HepG2 (cell line): Measurements from ENCODE around the gene STPG2. TPM values are rescaled to one million over a fixed set of nuclear protein-coding genes. Genes with fewer than 3 reads are reported as not detected.

Source experiments
- ASH2L ChIP-seq: fragments of 300-600, 200-600 bp; sonication (generic); IDR thresholded peaks from 2 replicates; pipeline ENCODE4 v1.7.0; 2017; ENCODE audit warnings: low read depth, mild to moderate bottlenecking, moderate library complexity, mixed read lengths, low read length; ENCODE audit not compliant: insufficient read length
- E2F1 ChIP-seq: sonication (generic); formaldehyde crosslinking; IDR thresholded peaks from 2 replicates; pipeline ENCODE4 v1.5.0; 2020; ENCODE audit warnings: missing genetic modification reagents
- ELF1 ChIP-seq: sonication (generic); formaldehyde crosslinking; IDR thresholded peaks from 2 replicates; pipeline ENCODE4 v1.4.0; 2020; ENCODE audit warnings: missing genetic modification reagents
- ELF4 ChIP-seq: sonication (generic); formaldehyde crosslinking; IDR thresholded peaks from 2 replicates; pipeline ENCODE4 v1.5.0; 2020; ENCODE audit warnings: missing genetic modification reagents, mild to moderate bottlenecking, moderate library complexity, borderline replicate concordance
- FOXA3 ChIP-seq: IDR thresholded peaks from 2 replicates; pipeline ENCODE4 v1.6.1; 2016; ENCODE audit warnings: missing genetic modification reagents, missing compliant biosample characterization
- GATA4 ChIP-seq: sonication (generic); IDR thresholded peaks from 2 replicates; pipeline ENCODE4 v1.6.1; 2016; ENCODE audit warnings: antibody characterized with exemption, low read depth, borderline replicate concordance
- KLF6 ChIP-seq: IDR thresholded peaks from 2 replicates; pipeline ENCODE4 v1.8.0; 2016; ENCODE audit warnings: missing biosample characterization, missing genetic modification reagents
- KMT2B ChIP-seq: IDR thresholded peaks from 2 replicates; pipeline ENCODE4 v1.6.1; 2016; ENCODE audit warnings: missing genetic modification reagents, missing compliant biosample characterization
- LCORL ChIP-seq, 2 experiments: fragments of 450-650 bp in 1 of 2; sonication (generic) in 1 of 2; formaldehyde crosslinking in 1 of 2; IDR thresholded peaks; 2 replicates each; pipeline versions ENCODE4 v1.5.0 to v1.6.1; 2017 to 2020; ENCODE audit warnings: antibody characterized with exemption in 1 of 2, missing genetic modification reagents in 1 of 2
- NAIF1 ChIP-seq: sonication (generic); formaldehyde crosslinking; IDR thresholded peaks from 2 replicates; pipeline ENCODE4 v1.5.0; 2020; ENCODE audit warnings: mild to moderate bottlenecking, missing genetic modification reagents, borderline replicate concordance
- NFRKB ChIP-seq: fragments of 450-650 bp; IDR thresholded peaks from 2 replicates; pipeline ENCODE4 v1.6.1; 2017
- SAP130 ChIP-seq: IDR thresholded peaks from 2 replicates; pipeline ENCODE4 v1.6.1; 2016; ENCODE audit warnings: low read depth
- ZGPAT ChIP-seq: IDR thresholded peaks from 2 replicates; pipeline ENCODE4 v1.6.1; 2016; ENCODE audit warnings: mild to moderate bottlenecking
- ZNF687 ChIP-seq: sonication (generic); formaldehyde crosslinking; IDR thresholded peaks from 2 replicates; pipeline ENCODE4 v1.5.1; 2020; ENCODE audit warnings: mild to moderate bottlenecking, missing genetic modification reagents, moderate library complexity
- ZNF737 ChIP-seq: sonication (generic); formaldehyde crosslinking; IDR thresholded peaks from 2 replicates; pipeline ENCODE4 v1.5.0; 2020; ENCODE audit warnings: missing genetic modification reagents, mild to moderate bottlenecking, borderline replicate concordance
- ZNF740 ChIP-seq: sonication (generic); formaldehyde crosslinking; IDR thresholded peaks from 2 replicates; pipeline ENCODE4 v1.4.0; 2020; ENCODE audit warnings: missing genetic modification reagents
- polyA plus RNA-seq, 8 experiments: library from polyadenylated mRNA; depleted of rRNA in 3 of 8; stranded (reverse) in 7 of 8; unstranded in 1 of 8; fragments of >200 nt; fragmentation: Illumina TruSeq in 4 of 8; extraction: Trizol in 4 of 8; gene quantifications; 2 replicates each; pipeline versions ENCODE4 v1.2.1 to v1.2.3, GENCODE V29; 2011 to 2016; ENCODE audit warnings: low read depth in 4 of 8, missing spikeins in 1 of 8, mixed read lengths in 1 of 8; ENCODE audit not compliant: insufficient read depth in 1 of 8
- total RNA-seq, 5 experiments: library from RNA; depleted of rRNA; stranded (reverse); fragments of >200 nt; fragmentation: Illumina TruSeq; extraction: Trizol; gene quantifications; 2 replicates each; pipeline ENCODE4 v1.2.3, GENCODE V29; 2016; ENCODE audit warnings: low read depth in 1 of 5

The STPG2 gene
- total and polyA plus RNA-seq, 2 of the 13 experiments (the other 11 are each of a cell fraction or from before 2014, with no cell fraction given): 0.07 TPM; not detected in 1

- TF ChIP-seq ASH2L (peak; percentile 57), ELF4 (peak; percentile 73; the same call in 1 of the 2 replicates), LCORL (IDR thresholded peaks at IDR 0.05) (peak; percentile 82), LCORL (CRISPR knock-in tag; IDR thresholded peaks at IDR 0.05) (no peak), KLF6 (CRISPR knock-in tag) (0 out of 2 replicates have a peak, but pooled peaks have one; percentile 24), E2F1 (CRISPR knock-in tag) (peak; percentile 79), ELF1 (CRISPR knock-in tag) (peak; percentile 76), NAIF1 (CRISPR knock-in tag) (no peak), FOXA3 (CRISPR knock-in tag) (no peak), ZNF687 (CRISPR knock-in tag) (peak; percentile 84), NFRKB (no peak), ZGPAT (CRISPR knock-in tag) (peak; percentile 76), SAP130 (peak; percentile 37; the same call in 1 of the 2 replicates), ZNF737 (no peak), GATA4 (0 out of 2 replicates have a peak, but pooled peaks have one; percentile 18), KMT2B (CRISPR knock-in tag) (0 out of 2 replicates have a peak, but pooled peaks have one; percentile 30), ZNF740 (no peak)
Observed at GRCh38 chr4:98143001-98143899, at the start of gene STPG2 (continued).
